ENCODE measurements around the gene AUTS2.

Gene AUTS2

DNA sequence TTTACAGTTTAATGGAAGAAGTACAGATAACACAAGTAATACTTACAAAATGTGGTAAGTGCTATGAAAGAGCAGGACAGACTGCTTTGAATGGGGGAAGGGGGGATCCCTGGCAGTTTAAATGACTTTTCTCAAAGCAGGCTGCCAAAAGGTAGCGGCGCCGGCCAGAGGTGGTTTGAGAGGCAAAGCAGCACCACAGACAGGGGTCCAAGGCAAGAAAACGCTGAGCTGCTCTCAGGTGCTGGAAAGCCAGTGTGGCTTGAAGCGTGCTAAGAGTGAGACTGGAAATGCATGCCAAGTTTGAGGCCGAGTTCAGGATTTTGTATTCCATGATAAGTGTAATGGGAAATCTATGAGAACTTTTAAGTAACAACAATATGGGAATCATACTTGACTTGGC is 437.7 kb downstream of the AUTS2 start:
- DNase-seq (ENCODE audit: low read depth): no peak

DNA sequence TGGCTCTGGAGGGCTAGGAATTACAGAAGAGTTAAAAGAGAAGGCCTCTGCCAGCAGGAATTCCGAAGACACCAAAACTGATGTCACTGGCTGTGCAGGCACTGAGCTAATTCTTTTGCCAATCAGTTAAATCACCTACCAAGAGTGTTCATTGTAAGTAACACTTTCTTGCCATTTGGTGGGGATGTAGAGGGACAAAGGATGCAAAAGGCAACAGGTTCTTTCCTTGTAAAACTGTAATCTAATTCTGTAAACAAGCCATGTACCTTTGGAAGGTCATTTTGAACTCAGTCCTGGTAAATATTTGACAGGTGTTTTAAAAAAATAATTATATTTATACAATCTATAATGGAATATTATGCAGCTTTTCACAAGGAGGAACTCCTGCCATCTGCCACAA is 438.4 kb downstream of the AUTS2 start:
- no peak for DNase-seq (ENCODE audit: low read depth)

- no peak for DNase-seq (ENCODE audit: low read depth)
These were observed 439.1 kb downstream of the AUTS2 start for GRCh38 chr7:70037171-70037933.

DNA sequence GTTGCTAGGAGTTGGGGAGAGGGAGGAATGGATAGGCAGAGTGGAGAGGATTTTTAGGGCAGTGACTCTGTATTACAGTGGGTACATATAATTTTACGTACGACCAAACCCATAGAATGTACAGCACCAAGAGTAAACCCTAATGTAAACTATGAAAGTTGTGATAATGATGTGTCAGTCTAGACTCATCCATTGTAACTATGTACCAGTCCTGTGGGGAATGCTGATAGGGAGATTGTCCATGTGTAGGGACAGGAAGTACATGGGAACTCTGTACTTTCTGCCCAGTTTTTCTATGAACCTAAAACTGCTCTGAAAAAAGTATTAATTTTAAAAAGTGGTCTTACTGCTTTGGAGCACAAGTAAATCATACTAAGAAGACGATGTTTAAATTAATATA is 441.8 kb downstream of the AUTS2 start:
- no peak for DNase-seq (ENCODE audit: low read depth)

DNA sequence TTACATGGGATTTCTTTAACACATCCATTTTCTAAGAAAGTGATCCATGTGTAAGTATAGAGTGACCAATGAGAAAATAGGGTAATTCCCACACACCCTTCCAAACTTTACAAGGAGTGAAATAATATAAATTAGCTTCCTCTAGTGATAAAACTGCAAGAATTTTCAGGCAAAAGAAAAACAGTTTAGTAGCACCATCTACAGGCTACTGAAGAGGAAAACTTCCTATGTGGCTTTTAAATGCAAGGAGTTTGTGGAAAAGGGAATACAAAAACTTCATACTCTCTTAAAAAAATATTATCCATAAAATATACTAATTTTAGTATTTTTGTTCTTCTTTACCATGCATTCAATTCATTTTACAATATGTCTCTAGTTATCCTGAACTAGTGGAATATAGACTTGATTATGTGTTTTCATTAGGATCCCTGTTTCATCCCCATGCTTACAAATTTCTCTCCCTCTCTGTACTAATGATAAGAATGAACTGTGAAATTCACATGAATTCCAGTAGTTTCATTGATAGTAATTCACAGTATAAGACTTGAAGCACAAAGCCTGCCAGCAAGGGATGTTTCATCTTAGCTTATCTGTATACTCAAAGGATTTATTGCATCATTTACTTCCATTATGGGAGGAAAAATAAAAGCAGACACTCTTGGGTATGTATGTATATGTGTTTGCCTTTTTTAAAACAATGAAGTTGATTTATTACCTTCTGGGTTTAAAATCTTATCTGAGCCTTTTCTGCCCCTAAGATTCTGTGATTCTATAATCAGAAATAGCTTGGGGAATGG is 442.9 kb downstream of the AUTS2 start:
- no peak for DNase-seq (ENCODE audit: low read depth)

GRCh38 chr7:70042533-70042932 is 444.3 kb downstream of the AUTS2 start:
- no peak for DNase-seq (ENCODE audit: low read depth)

GRCh38 chr7:70043015-70043538 is 444.8 kb downstream of the AUTS2 start:
- no peak for DNase-seq (ENCODE audit: low read depth)

- no peak for DNase-seq (ENCODE audit: low read depth)
These were observed 445.8 kb downstream of the AUTS2 start for GRCh38 chr7:70044064-70044463.

- no peak for DNase-seq (ENCODE audit: low read depth)
These were observed 446.2 kb downstream of the AUTS2 start for GRCh38 chr7:70044525-70044924.

- no peak for DNase-seq (ENCODE audit: low read depth)
These were observed 446.7 kb downstream of the AUTS2 start for GRCh38 chr7:70044981-70045380.

GRCh38 chr7:70047384-70047783 is 449.1 kb downstream of the AUTS2 start:
- no peak for DNase-seq (ENCODE audit: low read depth)

GRCh38 chr7:70047891-70048448 is 449.7 kb downstream of the AUTS2 start:
- no peak for DNase-seq (ENCODE audit: low read depth)

GRCh38 chr7:70051726-70052125 is 453.5 kb downstream of the AUTS2 start:
- no peak for DNase-seq (ENCODE audit: low read depth)

DNA sequence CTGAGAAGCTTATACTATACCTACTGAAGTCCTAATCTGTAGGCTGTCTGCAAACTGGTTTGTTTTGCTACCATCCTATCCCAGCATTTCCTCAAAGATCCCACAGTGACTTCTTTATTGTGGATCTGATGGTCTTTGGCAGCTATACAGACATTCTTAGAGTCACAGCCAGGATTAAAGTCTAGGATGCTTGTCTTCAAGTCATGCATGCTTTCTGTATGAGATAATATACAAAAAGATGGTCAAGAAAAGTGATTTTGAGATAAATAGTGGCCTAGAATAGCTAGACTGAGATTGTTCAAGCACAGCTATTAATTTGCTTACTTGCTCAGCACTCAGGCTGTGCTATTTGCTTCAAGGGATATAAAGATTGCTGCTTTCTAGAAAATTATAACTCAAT is 454.4 kb downstream of the AUTS2 start:
- DNase-seq (ENCODE audit: low read depth): no peak

DNA sequence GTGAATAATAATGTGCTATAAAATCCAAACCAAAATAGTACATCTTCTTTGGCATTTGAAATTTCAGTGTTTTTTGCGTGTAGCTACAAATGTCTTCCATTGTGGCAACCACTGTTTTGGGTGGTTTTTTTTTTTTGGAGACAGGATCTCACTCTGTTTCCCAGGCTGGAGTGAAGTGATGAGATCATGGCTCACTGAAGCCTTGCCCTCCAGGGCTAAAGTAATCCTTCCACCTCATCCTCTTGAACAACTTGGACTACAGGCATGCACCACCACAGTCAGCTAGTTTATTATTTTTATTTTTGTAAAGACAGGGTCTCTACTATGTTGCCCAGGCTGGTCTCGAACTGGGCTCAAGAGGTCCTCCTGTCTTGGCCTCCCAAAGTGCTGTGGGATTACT is 455.1 kb downstream of the AUTS2 start:
- no peak for DNase-seq (ENCODE audit: low read depth)

GRCh38 chr7:70053989-70054388 is 455.7 kb downstream of the AUTS2 start:
- DNase-seq (ENCODE audit: low read depth): no peak

DNA sequence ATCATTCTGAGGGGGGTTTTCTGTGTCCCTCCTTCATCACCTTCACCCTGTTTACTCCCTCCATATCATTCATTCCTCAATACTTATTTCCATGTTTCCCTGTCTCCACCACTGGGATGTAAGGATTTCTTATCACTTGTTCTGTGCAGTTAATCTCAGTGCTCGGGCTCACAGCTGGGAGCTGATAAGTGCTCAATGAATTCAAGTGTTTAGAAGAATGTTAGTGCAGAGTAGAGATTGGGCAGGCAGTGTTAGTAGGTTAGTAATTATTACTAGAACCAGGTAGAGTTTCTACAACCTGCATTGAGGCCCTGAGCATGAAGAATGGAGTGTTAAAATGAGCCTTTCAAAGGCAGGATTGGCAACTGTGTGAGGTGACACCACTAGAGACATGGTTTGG is 458.1 kb downstream of the AUTS2 start:
- DNase-seq (ENCODE audit: low read depth): no peak

DNA sequence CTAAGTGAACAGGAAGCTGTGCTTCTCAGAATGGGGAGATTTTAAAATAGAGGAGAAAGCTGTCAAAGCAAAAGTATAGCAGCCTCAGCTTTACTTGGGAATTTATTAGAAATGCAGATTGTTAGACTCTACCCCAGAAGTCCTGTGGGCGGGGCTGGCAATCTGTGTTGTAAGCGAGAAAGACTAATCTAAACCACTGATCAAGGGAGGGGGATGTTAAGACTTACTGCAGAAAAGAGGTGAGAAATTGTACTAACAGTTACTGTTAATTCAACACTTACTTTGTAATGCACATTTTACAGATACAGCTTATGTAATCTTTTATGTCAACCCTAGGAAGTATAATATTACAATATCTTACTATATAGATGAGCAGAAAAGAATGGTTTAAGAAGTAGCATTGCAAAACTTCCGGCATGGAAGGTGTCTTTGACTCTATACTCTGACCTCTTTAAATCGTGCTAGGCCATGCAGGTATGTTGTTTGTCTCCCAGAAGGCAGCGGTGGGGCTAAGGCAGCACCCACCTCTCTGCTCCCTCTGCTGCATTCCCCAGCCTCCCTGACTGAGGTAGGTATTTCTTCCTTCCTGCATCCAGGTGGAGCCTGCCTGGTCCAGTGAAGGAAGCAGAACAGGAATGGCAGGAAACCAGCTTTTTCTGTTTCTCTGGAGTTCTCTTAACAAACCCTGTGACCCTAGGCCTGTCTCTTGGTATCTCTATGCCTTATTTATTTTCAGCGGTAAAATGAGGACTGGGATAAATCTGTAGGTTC is 462.2 kb downstream of the AUTS2 start:
- DNase-seq (ENCODE audit: low read depth): no peak

GRCh38 chr7:70063371-70063770 is 465.1 kb downstream of the AUTS2 start:
- no peak for DNase-seq (ENCODE audit: low read depth)

GRCh38 chr7:70063927-70064326 is 465.7 kb downstream of the AUTS2 start:
- DNase-seq (ENCODE audit: low read depth): no peak

DNA sequence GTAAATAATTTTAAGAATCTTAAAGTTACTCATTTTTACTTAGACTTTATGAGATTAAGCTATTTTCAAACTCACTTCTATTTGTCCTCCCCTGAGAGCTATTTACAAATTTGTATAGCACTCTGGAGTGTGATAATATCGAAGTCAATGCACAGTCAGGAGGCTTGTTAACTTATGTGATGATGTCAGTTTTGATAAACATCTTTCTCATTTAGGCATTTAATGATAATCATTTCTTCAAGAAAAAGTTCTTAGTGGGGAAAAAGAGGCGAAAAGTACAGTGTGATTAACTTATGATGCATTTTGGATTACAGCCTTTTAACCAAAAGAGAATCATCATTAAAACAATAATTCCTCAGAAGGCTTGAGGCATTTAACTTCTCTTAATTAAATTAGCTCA is 468.6 kb downstream of the AUTS2 start:
- no peak for DNase-seq (ENCODE audit: low read depth)

DNA sequence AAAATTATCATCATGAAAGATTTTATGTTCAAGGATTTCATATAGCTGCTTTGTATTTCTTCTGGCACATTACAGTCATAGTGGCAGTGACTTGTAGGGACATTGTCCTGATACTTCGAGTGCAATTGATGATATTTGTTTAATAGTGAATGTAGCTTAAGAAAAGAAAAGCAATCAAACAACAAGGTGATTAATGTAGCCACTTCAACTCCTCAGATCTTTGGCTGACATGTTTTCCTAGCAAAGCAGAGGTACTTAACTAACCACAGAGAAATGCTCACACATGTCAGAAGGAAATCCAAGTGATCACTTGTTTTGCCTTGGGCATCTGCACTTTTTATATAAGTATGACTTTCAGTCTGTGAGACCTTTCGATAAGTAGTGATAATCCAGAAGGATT is 470.3 kb downstream of the AUTS2 start:
- no peak for DNase-seq (ENCODE audit: low read depth)
